Activated naive CD8-positive, alpha-beta T cell treated with anti-CD3 and anti-CD28 coated beads, Interleukin-2, amount 50 U/mL, for 16 hours (primary cell): Measurements from ENCODE around the gene TAF1.
"Not testable (repeated sequence)": the region's sequence is repeated elsewhere in the genome, so short reads cannot be mapped to it uniquely, and the experiment has no call there.

Experiments used
- DNase-seq: peaks from one replicate; pipeline ENCODE4 v3.0.0-alpha.2; 2020; ENCODE audit warnings: low read depth, low spot score

Gene TAF1

GRCh38 chrX:71502080-71502479 is 135.9 kb downstream of the TAF1 start:
- DNase-seq: not testable (repeated sequence)

DNA sequence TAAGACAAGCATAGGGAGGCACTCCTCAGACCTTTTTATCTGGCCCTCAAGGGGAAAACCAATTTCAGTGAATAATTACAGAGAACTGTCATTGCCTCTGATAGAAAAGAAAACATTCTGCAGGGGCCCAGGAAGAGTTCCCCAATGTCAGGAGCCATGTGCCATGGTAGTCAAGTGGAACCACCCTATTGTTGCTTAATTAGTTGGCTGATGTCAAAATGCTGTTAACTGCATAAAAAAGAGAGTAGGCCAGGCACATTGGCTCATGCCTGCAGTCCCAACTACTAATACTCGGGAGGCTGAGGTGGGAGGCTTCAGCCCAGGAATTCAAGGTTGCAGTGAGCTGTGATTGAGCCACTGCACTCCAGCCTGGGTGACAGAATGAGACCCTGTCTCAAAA is 138.2 kb downstream of the TAF1 start:
- DNase-seq: no peak

DNA sequence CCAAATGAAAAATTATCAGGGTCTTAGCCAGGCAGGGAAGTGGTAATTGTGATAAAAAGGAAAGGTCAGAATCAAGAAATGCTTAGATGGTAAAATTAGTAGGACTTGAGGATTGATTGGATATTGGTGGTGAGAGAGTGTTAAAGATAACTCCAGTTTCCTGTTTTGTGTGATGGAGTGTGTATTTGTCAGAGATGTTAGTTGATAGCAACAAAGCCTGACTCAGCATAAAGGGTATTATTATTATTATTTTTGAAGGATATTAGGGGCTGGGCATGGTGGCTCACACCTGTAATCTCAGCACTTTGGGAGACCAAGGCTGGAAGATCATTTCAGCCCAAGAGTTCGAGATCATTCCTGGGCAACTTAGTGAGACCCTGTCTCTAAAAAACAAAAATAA is 143.1 kb downstream of the TAF1 start:
- DNase-seq: no peak

- DNase-seq: no peak
These were observed 144.0 kb downstream of the TAF1 start for GRCh38 chrX:71510161-71510560.

- DNase-seq: not testable (repeated sequence)
These were observed 147.6 kb downstream of the TAF1 start for GRCh38 chrX:71513731-71514130.

GRCh38 chrX:71514367-71515037 is 148.3 kb downstream of the TAF1 start:
- no peak for DNase-seq

DNA sequence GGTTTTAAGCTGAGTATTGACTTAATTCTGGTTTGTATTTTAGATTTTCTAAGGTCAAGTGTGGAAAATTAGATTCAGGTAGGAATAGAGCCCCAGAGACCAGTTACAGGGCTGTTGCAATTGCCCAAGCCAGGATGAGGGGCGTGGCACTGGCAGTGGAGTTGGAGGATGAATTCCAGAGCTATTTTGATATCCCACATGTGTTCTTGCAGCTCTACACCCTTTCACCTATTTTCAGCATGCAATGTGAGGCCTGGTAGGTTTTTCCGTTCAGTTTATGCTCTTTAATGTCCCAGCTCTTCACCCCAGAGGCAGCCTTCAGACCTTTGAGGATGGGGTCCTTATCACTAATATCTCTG is 148.9 kb downstream of the TAF1 start:
- DNase-seq: no peak
